PFSK-1 (cell line): ENCODE measurements around the gene TNFRSF19. TPM values are rescaled to one million over a fixed set of nuclear protein-coding genes. Genes with fewer than 3 reads are reported as not detected.

ENCODE experiments used
- FOXP2 ChIP-seq: optimal IDR thresholded peaks from 2 replicates; pipeline ENCODE3; 2011; ENCODE audit warnings: borderline replicate concordance, control low read depth, inconsistent platforms; ENCODE audit not compliant: insufficient read depth; ENCODE audit errors: extremely low read length, extremely low read depth
- POLR2AphosphoS5 ChIP-seq: IDR thresholded peaks from 2 replicates; pipeline ENCODE4 v1.6.1; 2012; ENCODE audit warnings: low read depth, mild to moderate bottlenecking, control low read depth, low read length, moderate library complexity
- REST ChIP-seq, 2 experiments: IDR thresholded peaks; 2 replicates each; pipeline versions ENCODE4 v1.6.1 to v1.8.0; 2011 to 2012; ENCODE audit warnings: low read depth in 2 of 2, low read length in 2 of 2, control low read depth in 1 of 2, inconsistent platforms in 1 of 2, mild to moderate bottlenecking in 1 of 2, moderate library complexity in 1 of 2; ENCODE audit not compliant: insufficient read depth in 1 of 2
- SIN3A ChIP-seq: IDR thresholded peaks from 2 replicates; pipeline ENCODE4 v1.6.1; 2012; ENCODE audit warnings: mild to moderate bottlenecking, low read length, moderate library complexity, borderline replicate concordance; ENCODE audit not compliant: insufficient read depth
- TAF1 ChIP-seq: IDR thresholded peaks from 2 replicates; pipeline ENCODE4 v1.6.1; 2012; ENCODE audit warnings: low read length, control low read depth, borderline replicate concordance; ENCODE audit not compliant: insufficient read depth
- polyA plus RNA-seq: library from polyadenylated mRNA; unstranded; fragments of >200 nt; gene quantifications from one replicate; pipeline ENCODE4 v1.2.1, GENCODE V29; 2012; ENCODE audit warnings: low read depth, missing spikeins; ENCODE audit not compliant: insufficient read length

Gene TNFRSF19
- 2.3 TPM for polyA plus RNA-seq

GRCh38 chr13:23570099-23570920 lies at the start of gene TNFRSF19:
TSS of gene TNFRSF19 (plus strand) at chr13:23570412. CDS start at chr13:23590184, 19,772 bp downstream.
- TF ChIP-seq POLR2AphosphoS5 (no peak), FOXP2 (no peak), SIN3A (no peak), REST (IDR thresholded peaks at IDR 0.05; ENCODE audit: insufficient read depth in 1 of 2, low read depth in 2 of 2, low read length in 2 of 2) (no peak), TAF1 (no peak)

- TF ChIP-seq TAF1 (no peak), FOXP2 (no peak), POLR2AphosphoS5 (no peak), REST (IDR thresholded peaks at IDR 0.05; ENCODE audit: insufficient read depth in 1 of 2, low read depth in 2 of 2, low read length in 2 of 2) (no peak), SIN3A (no peak)
These were observed 38.8 kb upstream of the TNFRSF19 start for GRCh38 chr13:23531446-23531845.

GRCh38 chr13:23534090-23534489 lies 36.1 kb upstream of the TNFRSF19 start:
- no peak for TF ChIP-seq REST (IDR thresholded peaks at IDR 0.05; ENCODE audit: insufficient read depth in 1 of 2, low read depth in 2 of 2, low read length in 2 of 2)
- no peak for TF ChIP-seq SIN3A
- no peak for TF ChIP-seq TAF1
- TF ChIP-seq POLR2AphosphoS5, result no peak
- no peak for TF ChIP-seq FOXP2

GRCh38 chr13:23541221-23541824 lies 28.9 kb upstream of the TNFRSF19 start:
- no peak for TF ChIP-seq REST (IDR thresholded peaks at IDR 0.05; ENCODE audit: insufficient read depth in 1 of 2, low read depth in 2 of 2, low read length in 2 of 2)
- TF ChIP-seq SIN3A, result no peak
- no peak for TF ChIP-seq POLR2AphosphoS5
